Osteoblast (primary cell): Measurements from ENCODE around the gene CLN5. TPM values are rescaled to one million over a fixed set of nuclear protein-coding genes. Genes with fewer than 3 reads are reported as not detected.
A peak's percentile ranks its signal among the peaks of the same experiment; 100 is the strongest.

Source experiments
- DNase-seq: peaks from one replicate; pipeline ENCODE4 v3.0.0; 2011; ENCODE audit warnings: low spot score, mixed read lengths; ENCODE audit not compliant: insufficient read length; ENCODE audit errors: missing footprints
- H2AFZ ChIP-seq: 2 replicates; pipeline ENCODE4 v1.6.0; 2011; ENCODE audit warnings: mild to moderate bottlenecking, low read length
- H3K27ac ChIP-seq: 2 replicates; pipeline ENCODE4 v1.5.1; 2011; ENCODE audit warnings: mild to moderate bottlenecking, low read depth, low read length, moderate library complexity
- H3K27me3 ChIP-seq: 2 replicates; pipeline ENCODE4 v1.6.0; 2012; ENCODE audit warnings: mild to moderate bottlenecking, control low read depth, inconsistent platforms, low read length, moderate library complexity; ENCODE audit not compliant: insufficient read depth
- H3K36me3 ChIP-seq: 2 replicates; pipeline ENCODE4 v1.5.1; 2011; ENCODE audit warnings: mild to moderate bottlenecking, low read length, control low read depth, moderate library complexity; ENCODE audit not compliant: insufficient read depth
- H3K4me1 ChIP-seq: 2 replicates; pipeline ENCODE4 v1.5.1; 2011; ENCODE audit warnings: mild to moderate bottlenecking, low read length, control low read depth, moderate library complexity; ENCODE audit not compliant: insufficient read depth
- H3K4me2 ChIP-seq: 2 replicates; pipeline ENCODE4 v1.6.0; 2011; ENCODE audit warnings: mild to moderate bottlenecking, low read length; ENCODE audit not compliant: insufficient read depth
- H3K4me3 ChIP-seq: fragments of 200-600 bp; sonication (generic); 3 replicates; pipeline ENCODE4 v1.5.1; 2012; ENCODE audit warnings: mild to moderate bottlenecking, low read length, inconsistent platforms; ENCODE audit not compliant: insufficient read depth
- H3K79me2 ChIP-seq: 2 replicates; pipeline ENCODE4 v1.6.0; 2012; ENCODE audit warnings: mild to moderate bottlenecking, low read length, control low read depth, inconsistent platforms; ENCODE audit not compliant: insufficient read depth
- H3K9me3 ChIP-seq: 2 replicates; pipeline ENCODE4 v1.5.1; 2011; ENCODE audit warnings: low read depth, low read length, control low read depth
- H4K20me1 ChIP-seq: 2 replicates; pipeline ENCODE4 v1.6.0; 2012; ENCODE audit warnings: mild to moderate bottlenecking, low read length, control low read depth; ENCODE audit not compliant: insufficient read depth
- total RNA-seq: library from RNA; depleted of rRNA; stranded (reverse); fragments of >200 nt; gene quantifications from 2 replicates; pipeline ENCODE4 v1.2.3, GENCODE V29; 2012
- TF ChIP-seq, protein P1 (sequence below): IDR thresholded peaks from 2 replicates; pipeline ENCODE4 v1.5.1; 2011; ENCODE audit warnings: mild to moderate bottlenecking, low read depth, low read length, moderate library complexity; ENCODE audit errors: extremely low read depth

Gene CLN5
- total RNA-seq, 1 donor: 42.0 TPM

- peaks cover 27% of the 10 kb centered on the region for H3K27me3 ChIP-seq
- H2AFZ ChIP-seq: no peak overlapping the region
- H3K36me3 ChIP-seq: no peaks in the 10 kb centered on the region
- no peaks in the 10 kb centered on the region for H3K9me3 ChIP-seq
- H3K4me1 ChIP-seq: peaks cover 3% of the 10 kb centered on the region
- no peak overlapping the region for H3K27ac ChIP-seq
- no peak for DNase-seq
- H3K79me2 ChIP-seq: no peaks in the 10 kb centered on the region
- TF ChIP-seq, protein P1, sequence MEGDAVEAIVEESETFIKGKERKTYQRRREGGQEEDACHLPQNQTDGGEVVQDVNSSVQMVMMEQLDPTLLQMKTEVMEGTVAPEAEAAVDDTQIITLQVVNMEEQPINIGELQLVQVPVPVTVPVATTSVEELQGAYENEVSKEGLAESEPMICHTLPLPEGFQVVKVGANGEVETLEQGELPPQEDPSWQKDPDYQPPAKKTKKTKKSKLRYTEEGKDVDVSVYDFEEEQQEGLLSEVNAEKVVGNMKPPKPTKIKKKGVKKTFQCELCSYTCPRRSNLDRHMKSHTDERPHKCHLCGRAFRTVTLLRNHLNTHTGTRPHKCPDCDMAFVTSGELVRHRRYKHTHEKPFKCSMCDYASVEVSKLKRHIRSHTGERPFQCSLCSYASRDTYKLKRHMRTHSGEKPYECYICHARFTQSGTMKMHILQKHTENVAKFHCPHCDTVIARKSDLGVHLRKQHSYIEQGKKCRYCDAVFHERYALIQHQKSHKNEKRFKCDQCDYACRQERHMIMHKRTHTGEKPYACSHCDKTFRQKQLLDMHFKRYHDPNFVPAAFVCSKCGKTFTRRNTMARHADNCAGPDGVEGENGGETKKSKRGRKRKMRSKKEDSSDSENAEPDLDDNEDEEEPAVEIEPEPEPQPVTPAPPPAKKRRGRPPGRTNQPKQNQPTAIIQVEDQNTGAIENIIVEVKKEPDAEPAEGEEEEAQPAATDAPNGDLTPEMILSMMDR: no peak
- no peak overlapping the region for H3K4me3 ChIP-seq
- no peak overlapping the region for H3K4me2 ChIP-seq
- H4K20me1 ChIP-seq: no peaks in the 10 kb centered on the region
Observed at GRCh38 chr13:76975863-76976262, 16.0 kb upstream of the CLN5 start.

- no peak overlapping the region for H3K4me3 ChIP-seq
- no peak overlapping the region for H2AFZ ChIP-seq
- H3K27me3 ChIP-seq: peaks cover 32% of the 10 kb centered on the region
- no peak overlapping the region for H3K27ac ChIP-seq
- TF ChIP-seq, protein P1: no peak
- no peak for DNase-seq
- no peaks in the 10 kb centered on the region for H3K79me2 ChIP-seq
- H4K20me1 ChIP-seq: no peaks in the 10 kb centered on the region
- H3K9me3 ChIP-seq: no peaks in the 10 kb centered on the region
- H3K4me2 ChIP-seq: no peak overlapping the region
- H3K36me3 ChIP-seq: no peaks in the 10 kb centered on the region
- H3K4me1 ChIP-seq: peaks cover 3% of the 10 kb centered on the region
Observed at GRCh38 chr13:76976490-76976889, 15.4 kb upstream of the CLN5 start.

- Histone ChIP-seq H4K20me1 (no peaks in the 10 kb centered on the region), H3K4me2 (no peak overlapping the region), H3K27ac (no peak overlapping the region), H3K27me3 (peaks cover 35% of the 10 kb centered on the region), H3K79me2 (no peaks in the 10 kb centered on the region), H3K36me3 (no peaks in the 10 kb centered on the region), H2AFZ (no peak overlapping the region), H3K4me1 (peaks cover 3% of the 10 kb centered on the region), H3K4me3 (no peak overlapping the region), H3K9me3 (no peaks in the 10 kb centered on the region)
- no peak for DNase-seq
- TF ChIP-seq, protein P1: no peak
Observed at GRCh38 chr13:76976929-76977328, 15.0 kb upstream of the CLN5 start.

DNA sequence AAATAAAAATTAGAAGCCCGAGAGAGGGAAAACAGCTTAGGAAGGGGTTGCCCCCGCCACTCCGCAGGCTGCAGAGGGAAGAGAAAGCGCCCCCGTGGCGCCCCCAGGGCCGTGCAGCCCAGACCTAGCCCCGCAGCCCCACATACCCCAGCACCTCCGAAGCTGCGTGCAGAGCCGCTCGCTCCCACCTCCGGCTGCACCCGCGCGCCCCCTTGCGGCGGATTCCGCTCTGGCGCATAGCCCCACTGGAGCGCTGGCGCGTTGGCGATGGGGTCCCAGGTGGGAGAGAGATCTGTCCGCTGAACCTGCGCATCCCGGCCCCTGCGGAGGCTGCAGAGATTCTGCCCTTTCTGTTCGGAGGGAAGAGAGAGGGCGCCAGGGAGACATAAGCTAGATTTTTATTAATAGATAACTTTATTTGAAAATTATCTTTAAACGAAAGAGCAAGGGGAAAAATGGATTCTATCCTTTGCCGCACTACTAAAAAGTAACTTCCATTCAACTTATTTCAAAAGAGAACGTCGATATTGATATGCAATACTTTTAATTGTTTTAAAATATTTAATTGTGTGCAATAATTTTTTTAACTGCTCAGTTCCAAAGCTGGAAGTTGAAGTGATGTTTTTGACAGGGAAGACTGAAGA lies 11.7 kb upstream of the CLN5 start:
- Histone ChIP-seq H3K79me2 (no peaks in the 10 kb centered on the region), H3K4me2 (peak overlapping the region; percentile 79), H3K4me3 (peak overlapping the region; percentile 53), H2AFZ (peak overlapping the region; percentile 45), H3K9me3 (no peaks in the 10 kb centered on the region), H3K27ac (no peak overlapping the region), H3K4me1 (peaks cover 3% of the 10 kb centered on the region), H4K20me1 (no peaks in the 10 kb centered on the region), H3K27me3 (peaks cover 30% of the 10 kb centered on the region), H3K36me3 (no peaks in the 10 kb centered on the region)
- TF ChIP-seq, protein P1: peak; percentile 81
- DNase-seq: peak; percentile 96
